Naive thymus-derived CD4-positive, alpha-beta T cell (primary cell): Measurements from ENCODE around the gene SYNGR2. TPM values are rescaled to one million over a fixed set of nuclear protein-coding genes. Genes with fewer than 3 reads are reported as not detected.

Source experiments
- ATAC-seq: fragments of 150-1000 bp; cut with Tn5 transposase; 2 replicates; pipeline ENCODE4 v1.10.0; 2021; ENCODE audit warnings: mild to moderate bottlenecking, moderate library complexity
- CTCF ChIA-PET: fragments of 350-600 bp; sonication (Branson Sonifier 250); formaldehyde crosslinking; loops from one replicate; lab custom pipeline; 2021; ENCODE audit warnings: antibody characterized with exemption; lab: Charles Lee
- POLR2A ChIA-PET: fragments of 350-600 bp; sonication (Branson Sonifier 250); formaldehyde crosslinking; loops from one replicate; lab custom pipeline; 2021; ENCODE audit warnings: antibody characterized with exemption, inconsistent platforms; lab: Charles Lee
- DNase-seq, 9 donors: peaks; one replicate each; pipeline versions ENCODE4 v3.0.0 to v3.0.0-alpha.2; 2020 to 2022; ENCODE audit warnings: mixed read lengths in 1 of 9
- H3K27ac ChIP-seq: one replicate; pipeline ENCODE4 v1.7.0; 2013; ENCODE audit warnings: mild to moderate bottlenecking, low read depth, low read length, moderate library complexity
- H3K27me3 ChIP-seq, 2 donors: one replicate each; pipeline ENCODE4 v1.7.0; 2013; ENCODE audit warnings: low read length in 2 of 2, mild to moderate bottlenecking in 2 of 2, moderate library complexity in 2 of 2; ENCODE audit not compliant: control insufficient read depth in 2 of 2, insufficient read depth in 2 of 2
- H3K36me3 ChIP-seq, 3 experiments: 1 replicate in 2 of 3; 2 replicates in 1 of 3; pipeline ENCODE4 v1.7.0; 2013; ENCODE audit warnings: low read length in 3 of 3, mild to moderate bottlenecking in 3 of 3, moderate library complexity in 1 of 3; ENCODE audit not compliant: insufficient read depth in 3 of 3, control insufficient read depth in 2 of 3
- H3K4me1 ChIP-seq, 2 donors: one replicate each; pipeline ENCODE4 v1.7.0; 2013; ENCODE audit warnings: low read length in 2 of 2, mild to moderate bottlenecking in 2 of 2, moderate library complexity in 1 of 2; ENCODE audit not compliant: control insufficient read depth in 2 of 2, insufficient read depth in 2 of 2
- H3K4me3 ChIP-seq: 2 replicates; pipeline ENCODE4 v1.7.0; 2013; ENCODE audit warnings: mild to moderate bottlenecking, low read length
- H3K9me3 ChIP-seq, 3 experiments: 1 replicate in 2 of 3; 2 replicates in 1 of 3; pipeline ENCODE4 v1.7.0; 2013; ENCODE audit warnings: low read length in 3 of 3; ENCODE audit not compliant: control insufficient read depth in 2 of 3
- H3K27ac Mint-ChIP-seq, 9 donors: one replicate each; pipeline ENCODE4 v1.8.0; 2020 to 2022; ENCODE audit warnings: mixed read lengths in 9 of 9, mild to moderate bottlenecking in 8 of 9, moderate library complexity in 5 of 9, inconsistent platforms in 2 of 9
- H3K27me3 Mint-ChIP-seq, 5 donors: one replicate each; pipeline ENCODE4 v1.8.0; 2021 to 2022; ENCODE audit warnings: mixed read lengths in 5 of 5, mild to moderate bottlenecking in 1 of 5
- H3K36me3 Mint-ChIP-seq, 5 donors: one replicate each; pipeline ENCODE4 v1.8.0; 2020 to 2022; ENCODE audit warnings: mixed read lengths in 5 of 5, mild to moderate bottlenecking in 3 of 5, inconsistent platforms in 1 of 5
- H3K4me1 Mint-ChIP-seq, 7 donors: one replicate each; pipeline ENCODE4 v1.8.0; 2020 to 2022; ENCODE audit warnings: mixed read lengths in 7 of 7, mild to moderate bottlenecking in 3 of 7, inconsistent platforms in 1 of 7
- H3K4me3 Mint-ChIP-seq, 10 donors: one replicate each; pipeline ENCODE4 v1.8.0; 2020 to 2022; ENCODE audit warnings: mild to moderate bottlenecking in 10 of 10, mixed read lengths in 10 of 10, moderate library complexity in 6 of 10, inconsistent platforms in 2 of 10
- H3K9me3 Mint-ChIP-seq, 11 donors: one replicate each; pipeline ENCODE4 v1.8.0; 2020 to 2022; ENCODE audit warnings: mixed read lengths in 11 of 11, mild to moderate bottlenecking in 4 of 11, inconsistent platforms in 1 of 11, moderate library complexity in 1 of 11
- intact Hi-C, 2 donors: fragments of 100-400 bp; cut with micrococcal nuclease; formaldehyde crosslinking; loops; one replicate each; pipeline ENCODE4 v1.15.1; 2023
- polyA plus RNA-seq, 2 donors: library from polyadenylated mRNA; unstranded; fragments of 300-500 nt; fragmentation: Illumina TruSeq; gene quantifications; one replicate each; pipeline ENCODE4 v1.2.3, GENCODE V29; 2021
- total RNA-seq, 6 experiments: library from RNA in 5 of 6; stranded (reverse) in 5 of 6; gene quantifications; 1 replicate in 5 of 6; 2 replicates in 1 of 6; pipeline ENCODE4 v1.2.3 and lab custom pipeline; 2021 to 2026

The SYNGR2 gene
- total and polyA plus RNA-seq, 7 experiments from 2014 or later, result 47.6 to 118 (median 84.4) TPM

GRCh38 chr17:78173097-78173715 lies 4.8 kb downstream of the SYNGR2 start:
- DNase-seq, result peak in 3 of 9 donors; percentile 29 to 35 (median 32)
- CTCF ChIA-PET, result interaction anchor here (3.7 kb wide), 1 partner anchor 61 kb away, joined by 34 read pairs; no protein-coding TSS in a partner anchor
- POLR2A ChIA-PET, result interaction anchor here (0.8 to 2.9 kb wide), 5 partner anchors 35 to 79 kb away, joined by 3 to 13 read pairs (median 3); no protein-coding TSS in a partner anchor

GRCh38 chr17:78174346-78174869 lies 6.0 kb downstream of the SYNGR2 start:
- no peak for DNase-seq

More at GRCh38 chr17:78173097-78173715, 4.8 kb downstream of the SYNGR2 start:
- Histone ChIP-seq H3K36me3 (peaks cover 0 to 18% (median 0%) of the 10 kb centered on the region in 3 experiments), H3K9me3 (no peaks in the 10 kb centered on the region), H3K27ac (peak overlapping the region; percentile 39), H3K4me3 (no peak overlapping the region), H3K27me3 (no peaks in the 10 kb centered on the region), H3K4me1 (peaks cover 16 to 42% of the 10 kb centered on the region in 2 donors)
- intact Hi-C loops, result loop anchor here in 1 of 2 donors (10.0 kb wide), 1 partner anchor 628 kb away; no protein-coding TSS in a partner anchor
- ATAC-seq, result peak; percentile 42
- Mint-ChIP-seq H3K4me3 (peak overlapping the region; percentile 15 to 81 (median 46)), H3K36me3 (peaks cover 0 to 10% (median 0%) of the 10 kb centered on the region in 5 donors), H3K9me3 (no peaks in the 10 kb centered on the region), H3K4me1 (peaks cover 32 to 66% (median 63%) of the 10 kb centered on the region in 7 donors), H3K27me3 (no peaks in the 10 kb centered on the region), H3K27ac (peak overlapping the region; percentile 41 to 96 (median 91))

DNA sequence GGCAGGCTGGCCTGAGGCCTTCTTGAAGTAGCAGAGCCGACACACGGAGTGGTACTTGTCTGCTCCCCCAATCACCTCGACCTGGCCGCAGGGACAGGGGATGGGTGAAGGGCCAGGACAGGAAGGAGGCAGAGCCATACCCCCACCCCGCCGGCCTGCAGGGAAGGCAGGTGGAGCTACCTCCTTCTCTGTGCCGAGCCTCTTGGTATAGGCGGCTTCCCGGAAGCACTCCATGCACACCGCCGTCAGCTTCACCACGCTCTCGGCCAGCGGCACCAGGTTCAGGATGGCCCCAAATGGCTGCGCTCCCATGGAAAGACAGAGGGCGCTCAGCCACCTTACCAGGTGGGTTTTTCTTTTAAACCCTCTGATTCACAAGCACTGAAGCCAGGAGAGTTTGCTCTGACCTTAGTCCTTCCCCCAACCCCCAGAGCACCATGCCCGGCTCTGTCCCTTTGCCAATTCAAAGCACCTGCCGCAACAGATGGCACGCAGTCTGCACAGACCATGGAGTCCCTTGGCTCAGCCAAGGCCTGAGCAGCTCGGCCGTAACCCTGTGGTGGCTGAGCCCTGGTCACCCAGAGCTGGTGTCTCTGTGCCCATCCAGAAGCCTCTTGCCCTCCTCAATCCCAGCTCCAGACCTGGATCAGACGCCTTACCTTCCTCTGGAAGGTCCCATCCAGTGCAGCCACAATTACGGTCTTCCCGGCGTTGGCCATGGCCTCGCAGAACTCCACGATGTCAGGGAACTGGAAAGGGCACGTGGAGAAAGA lies 6.7 kb downstream of the SYNGR2 start:
- no peak for ATAC-seq
- Mint-ChIP-seq H3K4me3 (peak overlapping the region in 1 of 10 donors; percentile 41), H3K36me3 (peaks cover 0 to 10% (median 0%) of the 10 kb centered on the region in 5 donors), H3K4me1 (peaks cover 32 to 63% (median 58%) of the 10 kb centered on the region in 7 donors), H3K27ac (peak overlapping the region in 2 of 9 donors; percentile 2 to 33), H3K9me3 (no peaks in the 10 kb centered on the region), H3K27me3 (no peaks in the 10 kb centered on the region)
- intact Hi-C loops, result loop anchor here in 1 of 2 donors (10.0 kb wide), 1 partner anchor 630 kb away; no protein-coding TSS in a partner anchor
- Histone ChIP-seq H3K9me3 (no peaks in the 10 kb centered on the region), H3K36me3 (peaks cover 0 to 18% (median 0%) of the 10 kb centered on the region in 3 experiments), H3K27me3 (no peaks in the 10 kb centered on the region), H3K27ac (no peak overlapping the region), H3K4me3 (no peak overlapping the region), H3K4me1 (peaks cover 16 to 34% of the 10 kb centered on the region in 2 donors)
- DNase-seq, result no peak
- ChIA-PET CTCF (interaction anchor here (0.5 to 3.7 kb wide), 7 partner anchors 26 to 156 kb away, joined by 3 to 34 read pairs (median 7); no protein-coding TSS in a partner anchor), POLR2A (interaction anchor here (0.9 to 3.3 kb wide), 7 partner anchors 41 to 66 kb away, joined by 3 to 25 read pairs (median 3); partner anchors contain the start of genes TMC6 and TMC8)

More at GRCh38 chr17:78174346-78174869, 6.0 kb downstream of the SYNGR2 start:
- no peak overlapping the region for H3K4me3 ChIP-seq
- no peaks in the 10 kb centered on the region for H3K9me3 ChIP-seq
- peaks cover 0 to 10% (median 0%) of the 10 kb centered on the region in 5 donors for H3K36me3 Mint-ChIP-seq
- H3K4me1 ChIP-seq, result peaks cover 16 to 39% of the 10 kb centered on the region in 2 donors
- CTCF ChIA-PET, result interaction anchor here (0.6 to 3.7 kb wide), 2 partner anchors 27 to 63 kb away, joined by 3 to 34 read pairs; no protein-coding TSS in a partner anchor
- POLR2A ChIA-PET, result interaction anchor here (0.7 to 3.3 kb wide), 7 partner anchors 41 to 66 kb away, joined by 3 to 25 read pairs (median 3); partner anchors contain the start of gene TMC8
- no peaks in the 10 kb centered on the region for H3K9me3 Mint-ChIP-seq
- H3K27me3 ChIP-seq, result no peaks in the 10 kb centered on the region
- intact Hi-C loops, result loop anchor here in 1 of 2 donors (10.0 kb wide), 1 partner anchor 630 kb away; no protein-coding TSS in a partner anchor
- H3K4me1 Mint-ChIP-seq, result peaks cover 32 to 66% (median 63%) of the 10 kb centered on the region in 7 donors
- H3K4me3 Mint-ChIP-seq, result peak overlapping the region in 2 of 10 donors; percentile 55 to 62
- H3K27ac ChIP-seq, result peak overlapping the region; percentile 48
- H3K27me3 Mint-ChIP-seq, result no peaks in the 10 kb centered on the region
- H3K27ac Mint-ChIP-seq, result peak overlapping the region in 5 of 9 donors; percentile 60 to 93 (median 80)
- H3K36me3 ChIP-seq, result peaks cover 0 to 18% (median 0%) of the 10 kb centered on the region in 3 experiments
- ATAC-seq, result peak; percentile 42

- DNase-seq (no peak), ATAC-seq (no peak)
- intact Hi-C loops, result loop anchor here in 1 of 2 donors (10.0 kb wide), 1 partner anchor 631 kb away; no protein-coding TSS in a partner anchor
- H3K36me3 ChIP-seq, result peaks cover 0 to 17% (median 0%) of the 10 kb centered on the region in 3 experiments
- H3K27me3 ChIP-seq, result no peaks in the 10 kb centered on the region
- peaks cover 0 to 13% (median 0%) of the 10 kb centered on the region in 5 donors for H3K36me3 Mint-ChIP-seq
- no peaks in the 10 kb centered on the region for H3K9me3 ChIP-seq
- peak overlapping the region in 1 of 10 donors; percentile 41 for H3K4me3 Mint-ChIP-seq
- H3K4me1 Mint-ChIP-seq, result peaks cover 32 to 62% (median 56%) of the 10 kb centered on the region in 7 donors
- no peaks in the 10 kb centered on the region for H3K27me3 Mint-ChIP-seq
- H3K27ac Mint-ChIP-seq, result peak overlapping the region in 1 of 9 donors; percentile 31
- H3K4me1 ChIP-seq, result peaks cover 16 to 33% of the 10 kb centered on the region in 2 donors
- ChIA-PET CTCF (interaction anchor here (0.5 to 3.7 kb wide), 11 partner anchors 15 to 157 kb away, joined by 3 to 34 read pairs (median 5); partner anchors contain the start of gene TMC8), POLR2A (interaction anchor here (1.0 to 3.3 kb wide), 10 partner anchors 41 to 91 kb away, joined by 3 to 25 read pairs (median 6); partner anchors contain the start of genes TMC6 and TMC8)
- H3K4me3 ChIP-seq, result no peak overlapping the region
- H3K9me3 Mint-ChIP-seq, result no peaks in the 10 kb centered on the region
- H3K27ac ChIP-seq, result no peak overlapping the region
These were observed 7.2 kb downstream of the SYNGR2 start for GRCh38 chr17:78175643-78175981.

- peak overlapping the region in 1 of 9 donors; percentile 31 for H3K27ac Mint-ChIP-seq
These were observed 8.2 kb downstream of the SYNGR2 start for GRCh38 chr17:78176548-78177025.

More at GRCh38 chr17:78176548-78177025, 8.2 kb downstream of the SYNGR2 start:
- peaks cover 0 to 7% (median 0%) of the 10 kb centered on the region in 3 experiments for H3K36me3 ChIP-seq
- no peaks in the 10 kb centered on the region for H3K27me3 Mint-ChIP-seq
- DNase-seq (peak; percentile 58 to 82 (median 74)), ATAC-seq (peak; percentile 83)
- H3K27ac ChIP-seq, result no peak overlapping the region
- no peak overlapping the region for H3K4me3 ChIP-seq
- no peaks in the 10 kb centered on the region for H3K9me3 ChIP-seq
- ChIA-PET POLR2A (interaction anchor here (0.6 to 3.3 kb wide), 18 partner anchors 19 to 218 kb away, joined by 3 to 25 read pairs (median 4); partner anchors contain the start of genes TMC6, TMC8 and TNRC6C), CTCF (interaction anchor here (0.6 to 3.7 kb wide), 22 partner anchors 9 to 245 kb away, joined by 3 to 34 read pairs (median 4); partner anchors contain the start of gene TMC8)
- H3K9me3 Mint-ChIP-seq, result no peaks in the 10 kb centered on the region
- intact Hi-C loops, result loop anchor here (1.0 to 10.0 kb wide), 7 partner anchors 36 to 632 kb away; no protein-coding TSS in a partner anchor
- peaks cover 0 to 12% (median 0%) of the 10 kb centered on the region in 5 donors for H3K36me3 Mint-ChIP-seq
- H3K27me3 ChIP-seq, result no peaks in the 10 kb centered on the region
- H3K4me1 Mint-ChIP-seq, result peaks cover 28 to 62% (median 48%) of the 10 kb centered on the region in 7 donors
- H3K4me1 ChIP-seq, result peaks cover 16 to 33% of the 10 kb centered on the region in 2 donors
- peak overlapping the region in 1 of 10 donors; percentile 23 for H3K4me3 Mint-ChIP-seq
